Right lobe of liver (tissue), 4 donors: ENCODE results near the gene GUK1.

Source experiments
- CTCF ChIP-seq, 4 donors: fragments of 200-600 bp in 3 of 4; fragments of 450-650 bp in 1 of 4; IDR thresholded peaks; one replicate each; pipeline versions ENCODE4 v1.5.1 to v1.8.0; 2016 to 2022; ENCODE audit warnings: antibody characterized with exemption in 4 of 4, mild to moderate bottlenecking in 2 of 4
- POLR2A ChIP-seq: fragments of 450-650 bp; IDR thresholded peaks from one replicate; pipeline ENCODE4 v1.6.1; 2017; ENCODE audit warnings: antibody characterized with exemption, mild to moderate bottlenecking
- donor health status: DM: no; HTN: no; CAD: no.
- donor health status: DM: no; HTN: no; CAD: no.
- donor health status: DM: no; HTN: yes; CAD: no.

- no peak for TF ChIP-seq CTCF (IDR thresholded peaks at IDR 0.05)
- no peak for TF ChIP-seq POLR2A
Measured at GRCh38 chr1:228182296-228183030, 42.4 kb downstream of the GUK1 start.
